HepG2 (cell line): ENCODE measurements around the gene SLCO2B1. TPM values are rescaled to one million over a fixed set of nuclear protein-coding genes. Genes with fewer than 3 reads are reported as not detected.

Experiments
- ETV6 ChIP-seq: sonication (generic); formaldehyde crosslinking; conservative IDR thresholded peaks from 2 replicates; pipeline ENCODE4 v1.4.0; 2020; ENCODE audit warnings: missing genetic modification reagents
- GTF3A ChIP-seq: sonication (generic); formaldehyde crosslinking; conservative IDR thresholded peaks from 2 replicates; pipeline ENCODE4 v1.4.0; 2020; ENCODE audit warnings: mild to moderate bottlenecking, missing genetic modification reagents
- HNF1B ChIP-seq: sonication (generic); formaldehyde crosslinking; IDR thresholded peaks from 2 replicates; pipeline ENCODE4 v1.5.1; 2020; ENCODE audit warnings: mild to moderate bottlenecking, moderate library complexity, missing genetic modification reagents
- KLF15 ChIP-seq: sonication (generic); formaldehyde crosslinking; IDR thresholded peaks from 2 replicates; pipeline ENCODE4 v1.8.1; 2023; ENCODE audit warnings: borderline replicate concordance, mild to moderate bottlenecking, inconsistent platforms, missing genetic modification reagents, mixed read lengths
- NFE2L1 ChIP-seq: sonication (generic); formaldehyde crosslinking; IDR thresholded peaks from 2 replicates; pipeline ENCODE4 v1.4.0; 2020; ENCODE audit warnings: missing genetic modification reagents, mild to moderate bottlenecking, borderline replicate concordance
- RBFOX2 ChIP-seq: fragments of 200-400 bp; formaldehyde crosslinking; IDR thresholded peaks from 2 replicates; pipeline ENCODE4 v1.6.1; 2017; ENCODE audit warnings: low read depth, mild to moderate bottlenecking, low read length
- SMYD3 ChIP-seq: sonication (generic); formaldehyde crosslinking; IDR thresholded peaks from 2 replicates; pipeline ENCODE4 v1.8.1; 2023; ENCODE audit warnings: mild to moderate bottlenecking, missing genetic modification reagents
- TIGD3 ChIP-seq: sonication (generic); formaldehyde crosslinking; IDR thresholded peaks from 2 replicates; pipeline ENCODE4 v1.5.1; 2020; ENCODE audit warnings: mild to moderate bottlenecking, missing genetic modification reagents, borderline replicate concordance
- ZBTB38 ChIP-seq: sonication (generic); formaldehyde crosslinking; IDR thresholded peaks from 2 replicates; pipeline ENCODE4 v1.5.1; 2020; ENCODE audit warnings: mild to moderate bottlenecking, missing genetic modification reagents
- ZNF234 ChIP-seq: sonication (generic); formaldehyde crosslinking; conservative IDR thresholded peaks from 2 replicates; pipeline ENCODE4 v1.5.1; 2020; ENCODE audit warnings: mild to moderate bottlenecking, missing genetic modification reagents
- ZNF281 ChIP-seq: sonication (generic); formaldehyde crosslinking; IDR thresholded peaks from 2 replicates; pipeline ENCODE4 v1.4.0; 2020; ENCODE audit warnings: missing genetic modification reagents, borderline replicate concordance
- ZNF687 ChIP-seq: sonication (generic); formaldehyde crosslinking; IDR thresholded peaks from 2 replicates; pipeline ENCODE4 v1.5.1; 2020; ENCODE audit warnings: mild to moderate bottlenecking, missing genetic modification reagents, moderate library complexity
- ZSCAN22 ChIP-seq: sonication (generic); formaldehyde crosslinking; IDR thresholded peaks from 2 replicates; pipeline ENCODE4 v1.4.0; 2020; ENCODE audit warnings: mild to moderate bottlenecking, missing genetic modification reagents
- polyA plus RNA-seq, 8 experiments: library from polyadenylated mRNA; depleted of rRNA in 3 of 8; stranded (reverse) in 7 of 8; unstranded in 1 of 8; fragments of >200 nt; fragmentation: Illumina TruSeq in 4 of 8; extraction: Trizol in 4 of 8; gene quantifications; 2 replicates each; pipeline versions ENCODE4 v1.2.1 to v1.2.3, GENCODE V29; 2011 to 2016; ENCODE audit warnings: low read depth in 4 of 8, missing spikeins in 1 of 8, mixed read lengths in 1 of 8; ENCODE audit not compliant: insufficient read depth in 1 of 8
- total RNA-seq, 5 experiments: library from RNA; depleted of rRNA; stranded (reverse); fragments of >200 nt; fragmentation: Illumina TruSeq; extraction: Trizol; gene quantifications; 2 replicates each; pipeline ENCODE4 v1.2.3, GENCODE V29; 2016; ENCODE audit warnings: low read depth in 1 of 5
- TF ChIP-seq, protein P1 (sequence below): sonication (generic); formaldehyde crosslinking; IDR thresholded peaks from 2 replicates; pipeline ENCODE4 v1.9.0; 2021; ENCODE audit warnings: missing genetic modification reagents, borderline replicate concordance

Gene SLCO2B1
- total and polyA plus RNA-seq, 2 of the 13 experiments (the other 11 are each of a cell fraction or from before 2014, with no cell fraction given), result 15.3 to 19.8 TPM

DNA sequence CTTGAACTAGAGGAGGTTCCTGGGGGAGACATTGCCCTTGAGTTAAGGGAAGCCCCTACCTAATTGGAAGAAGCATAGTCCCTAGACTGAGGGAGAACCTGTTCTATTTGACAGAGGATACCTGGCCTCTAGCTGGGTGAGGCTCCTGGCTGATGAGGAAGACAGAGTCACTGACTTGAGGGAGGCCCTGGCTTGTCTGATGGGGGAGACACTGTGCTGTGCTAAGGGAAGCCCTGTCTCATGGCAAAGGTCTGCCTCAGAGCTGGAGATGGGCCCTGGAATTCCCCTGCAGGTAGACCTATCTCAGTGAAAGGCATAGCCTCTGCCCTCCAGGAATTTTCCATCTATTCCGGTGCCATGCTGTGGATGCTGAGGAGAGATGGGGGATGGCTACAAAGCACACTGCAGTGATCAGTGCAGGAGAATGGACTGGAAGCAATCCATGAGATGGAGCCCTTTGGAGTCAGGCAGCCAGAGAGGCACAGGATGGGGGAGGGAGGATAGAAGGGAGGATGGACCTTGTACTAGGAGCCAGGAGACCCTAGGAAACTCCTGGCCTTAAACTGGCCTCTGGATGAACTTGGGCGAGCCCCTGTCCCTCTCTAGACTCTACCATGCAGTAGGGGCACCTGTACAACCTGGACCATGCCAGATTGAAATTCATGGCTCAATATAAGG lies 39.9 kb downstream of the SLCO2B1 start (continued):
- TF ChIP-seq ZNF687 (0 out of 2 replicates have a peak, but pooled peaks have one; percentile 7), TIGD3 (CRISPR knock-in tag) (no peak), ZNF234 (no peak), HNF1B (CRISPR knock-in tag) (no peak), ETV6 (CRISPR knock-in tag) (no peak), SMYD3 (CRISPR knock-in tag) (no peak), ZBTB38 (0 out of 2 replicates have a peak, but pooled peaks have one; percentile 32), ZSCAN22 (CRISPR knock-in tag) (peak; percentile 91; the same call in 1 of the 2 replicates), GTF3A (no peak), ZNF281 (CRISPR knock-in tag) (peak; percentile 72; the same call in 1 of the 2 replicates), RBFOX2 (no peak), KLF15 (CRISPR knock-in tag) (no peak), NFE2L1 (no peak)
- TF ChIP-seq, protein P1, sequence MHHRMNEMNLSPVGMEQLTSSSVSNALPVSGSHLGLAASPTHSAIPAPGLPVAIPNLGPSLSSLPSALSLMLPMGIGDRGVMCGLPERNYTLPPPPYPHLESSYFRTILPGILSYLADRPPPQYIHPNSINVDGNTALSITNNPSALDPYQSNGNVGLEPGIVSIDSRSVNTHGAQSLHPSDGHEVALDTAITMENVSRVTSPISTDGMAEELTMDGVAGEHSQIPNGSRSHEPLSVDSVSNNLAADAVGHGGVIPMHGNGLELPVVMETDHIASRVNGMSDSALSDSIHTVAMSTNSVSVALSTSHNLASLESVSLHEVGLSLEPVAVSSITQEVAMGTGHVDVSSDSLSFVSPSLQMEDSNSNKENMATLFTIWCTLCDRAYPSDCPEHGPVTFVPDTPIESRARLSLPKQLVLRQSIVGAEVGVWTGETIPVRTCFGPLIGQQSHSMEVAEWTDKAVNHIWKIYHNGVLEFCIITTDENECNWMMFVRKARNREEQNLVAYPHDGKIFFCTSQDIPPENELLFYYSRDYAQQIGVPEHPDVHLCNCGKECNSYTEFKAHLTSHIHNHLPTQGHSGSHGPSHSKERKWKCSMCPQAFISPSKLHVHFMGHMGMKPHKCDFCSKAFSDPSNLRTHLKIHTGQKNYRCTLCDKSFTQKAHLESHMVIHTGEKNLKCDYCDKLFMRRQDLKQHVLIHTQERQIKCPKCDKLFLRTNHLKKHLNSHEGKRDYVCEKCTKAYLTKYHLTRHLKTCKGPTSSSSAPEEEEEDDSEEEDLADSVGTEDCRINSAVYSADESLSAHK, result no peak
